ENCODE data around the gene MAP9.

DNA sequence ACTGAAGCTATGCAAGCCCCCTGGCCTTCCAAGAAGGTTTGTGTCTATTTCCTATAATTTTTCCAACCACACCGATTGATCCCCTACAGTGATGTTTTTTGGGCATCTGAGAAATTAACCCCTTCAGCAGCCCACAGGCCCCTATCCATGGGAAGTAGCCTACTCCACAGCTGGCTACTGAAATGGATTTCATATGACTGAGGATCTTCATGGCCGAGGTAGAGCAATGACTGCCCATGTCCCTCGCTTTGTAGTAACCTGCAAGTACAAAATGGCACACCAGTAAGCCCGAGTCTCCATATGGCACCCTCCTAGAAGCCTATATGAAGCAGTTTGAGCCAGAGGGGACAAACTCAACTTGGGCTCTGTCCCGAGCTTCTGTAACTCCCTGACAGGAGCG, 36.8 kb downstream of the MAP9 start:
- TF ChIP-seq, protein P1, sequence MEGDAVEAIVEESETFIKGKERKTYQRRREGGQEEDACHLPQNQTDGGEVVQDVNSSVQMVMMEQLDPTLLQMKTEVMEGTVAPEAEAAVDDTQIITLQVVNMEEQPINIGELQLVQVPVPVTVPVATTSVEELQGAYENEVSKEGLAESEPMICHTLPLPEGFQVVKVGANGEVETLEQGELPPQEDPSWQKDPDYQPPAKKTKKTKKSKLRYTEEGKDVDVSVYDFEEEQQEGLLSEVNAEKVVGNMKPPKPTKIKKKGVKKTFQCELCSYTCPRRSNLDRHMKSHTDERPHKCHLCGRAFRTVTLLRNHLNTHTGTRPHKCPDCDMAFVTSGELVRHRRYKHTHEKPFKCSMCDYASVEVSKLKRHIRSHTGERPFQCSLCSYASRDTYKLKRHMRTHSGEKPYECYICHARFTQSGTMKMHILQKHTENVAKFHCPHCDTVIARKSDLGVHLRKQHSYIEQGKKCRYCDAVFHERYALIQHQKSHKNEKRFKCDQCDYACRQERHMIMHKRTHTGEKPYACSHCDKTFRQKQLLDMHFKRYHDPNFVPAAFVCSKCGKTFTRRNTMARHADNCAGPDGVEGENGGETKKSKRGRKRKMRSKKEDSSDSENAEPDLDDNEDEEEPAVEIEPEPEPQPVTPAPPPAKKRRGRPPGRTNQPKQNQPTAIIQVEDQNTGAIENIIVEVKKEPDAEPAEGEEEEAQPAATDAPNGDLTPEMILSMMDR (IDR thresholded peaks at IDR 0.05), result no peak
- TF ChIP-seq POLR2A (IDR thresholded peaks at IDR 0.05), result no peak
